HEK293 (cell line): ENCODE measurements around the gene TMPRSS6.

Source experiments
- CTCF ChIA-PET: fragments of 350-600 bp; formaldehyde crosslinking; extraction: SDS; loops from one replicate; lab custom pipeline; 2021; ENCODE audit warnings: antibody characterized with exemption; lab: Yijun Ruan, JAX
- POLR2A ChIA-PET: fragments of 300-600 bp; formaldehyde crosslinking; extraction: SDS; loops from one replicate; lab custom pipeline; 2020; ENCODE audit warnings: antibody characterized with exemption, inconsistent platforms; lab: Yijun Ruan, JAX
- H3K27ac ChIP-seq: fragments of 200-500 bp; sonication (Bioruptor generic); 2 replicates; pipeline ENCODE4 v1.5.1; 2014; ENCODE audit warnings: low read depth, low read length, control low read depth, inconsistent platforms; ENCODE audit errors: extremely low read depth
- H3K36me3 ChIP-seq, 2 experiments: fragments of 200-500 bp in 1 of 2; sonication (Bioruptor generic) in 1 of 2; 1 replicate in 1 of 2; 2 replicates in 1 of 2; pipeline ENCODE4 v1.5.1; 2014 to 2017; ENCODE audit warnings: inconsistent platforms in 2 of 2, low read length in 2 of 2; ENCODE audit not compliant: control insufficient read depth in 2 of 2, insufficient read depth in 1 of 2
- H3K4me1 ChIP-seq: fragments of 200-500 bp; sonication (Bioruptor generic); 2 replicates; pipeline ENCODE4 v1.5.1; 2014; ENCODE audit warnings: mild to moderate bottlenecking, low read length, inconsistent platforms; ENCODE audit not compliant: control insufficient read depth, insufficient read depth
- H3K4me3 ChIP-seq: 2 replicates; pipeline ENCODE4 v1.5.1; 2011; ENCODE audit warnings: low read depth, mild to moderate bottlenecking, control low read depth, low read length, moderate library complexity
- H3K9me3 ChIP-seq: fragments of 200-500 bp; sonication (Bioruptor generic); 2 replicates; pipeline ENCODE4 v1.5.1; 2014; ENCODE audit warnings: low read depth, low read length, inconsistent platforms; ENCODE audit not compliant: control insufficient read depth, insufficient read depth
- HOXC10 ChIP-seq: sonication (generic); formaldehyde crosslinking; IDR thresholded peaks from 2 replicates; pipeline ENCODE4 v1.8.1; 2023; ENCODE audit warnings: mild to moderate bottlenecking, missing genetic modification reagents
- REPIN1 ChIP-seq: fragments of 450-650 bp; formaldehyde crosslinking; IDR thresholded peaks from 2 replicates; pipeline ENCODE4 v1.5.1; 2017; ENCODE audit warnings: missing biosample characterization, missing genetic modification characterization, low read depth
- SALL2 ChIP-seq: fragments of 450-650 bp; formaldehyde crosslinking; IDR thresholded peaks from 2 replicates; pipeline ENCODE4 v1.5.0; 2017; ENCODE audit warnings: missing biosample characterization, mild to moderate bottlenecking, missing genetic modification characterization, borderline replicate concordance
- SP2 ChIP-seq: fragments of 450-650 bp; formaldehyde crosslinking; IDR thresholded peaks from 2 replicates; pipeline ENCODE4 v1.5.1; 2016; ENCODE audit warnings: missing biosample characterization, missing genetic modification characterization
- ZBTB17 ChIP-seq: fragments of 450-650 bp; formaldehyde crosslinking; IDR thresholded peaks from 2 replicates; pipeline ENCODE4 v1.5.1; 2016; ENCODE audit warnings: missing biosample characterization, missing genetic modification characterization
- ZNF114 ChIP-seq: fragments of 450-650 bp; formaldehyde crosslinking; IDR thresholded peaks from 2 replicates; pipeline ENCODE4 v1.5.0; 2017; ENCODE audit warnings: missing biosample characterization, missing genetic modification characterization
- ZNF146 ChIP-seq: fragments of 450-650 bp; formaldehyde crosslinking; IDR thresholded peaks from 2 replicates; pipeline ENCODE4 v1.5.1; 2016; ENCODE audit warnings: missing biosample characterization, missing genetic modification characterization
- ZNF302 ChIP-seq: fragments of 450-650 bp; formaldehyde crosslinking; IDR thresholded peaks from 2 replicates; pipeline ENCODE4 v1.5.1; 2016; ENCODE audit warnings: missing biosample characterization, missing genetic modification characterization, low read depth
- ZNF335 ChIP-seq: fragments of 450-650 bp; formaldehyde crosslinking; conservative IDR thresholded peaks from 2 replicates; pipeline ENCODE4 v1.5.1; 2016; ENCODE audit warnings: missing biosample characterization, missing genetic modification characterization
- ZNF354C ChIP-seq: fragments of 450-650 bp; formaldehyde crosslinking; IDR thresholded peaks from 2 replicates; pipeline ENCODE4 v1.5.1; 2016; ENCODE audit warnings: missing biosample characterization, missing genetic modification characterization, low read depth, borderline replicate concordance
- ZNF366 ChIP-seq: fragments of 450-650 bp; formaldehyde crosslinking; conservative IDR thresholded peaks from 2 replicates; pipeline ENCODE4 v1.5.1; 2016; ENCODE audit warnings: missing biosample characterization, missing genetic modification characterization
- ZNF391 ChIP-seq: fragments of 450-650 bp; formaldehyde crosslinking; IDR thresholded peaks from 2 replicates; pipeline ENCODE4 v1.5.1; 2016; ENCODE audit warnings: low read depth, missing biosample characterization, missing genetic modification characterization, borderline replicate concordance
- ZNF548 ChIP-seq: fragments of 450-650 bp; formaldehyde crosslinking; IDR thresholded peaks from 2 replicates; pipeline ENCODE4 v1.5.1; 2016; ENCODE audit warnings: missing biosample characterization, missing genetic modification characterization
- ZNF600 ChIP-seq: fragments of 450-650 bp; formaldehyde crosslinking; IDR thresholded peaks from 2 replicates; pipeline ENCODE4 v1.5.1; 2016; ENCODE audit warnings: missing biosample characterization, missing genetic modification characterization
- ZNF777 ChIP-seq: fragments of 450-650 bp; formaldehyde crosslinking; IDR thresholded peaks from 2 replicates; pipeline ENCODE4 v1.5.1; 2017; ENCODE audit warnings: missing biosample characterization, missing genetic modification characterization, borderline replicate concordance
- ZXDB ChIP-seq: fragments of 450-650 bp; formaldehyde crosslinking; IDR thresholded peaks from 2 replicates; pipeline ENCODE4 v1.5.1; 2016; ENCODE audit warnings: missing biosample characterization, missing genetic modification characterization
- TF ChIP-seq, protein P1 (sequence below): fragments of 450-650 bp; formaldehyde crosslinking; IDR thresholded peaks from 2 replicates; pipeline ENCODE4 v1.5.1; 2016; ENCODE audit warnings: missing biosample characterization, missing genetic modification characterization, borderline replicate concordance
- TF ChIP-seq, protein P2 (sequence below): fragments of 450-650 bp; formaldehyde crosslinking; IDR thresholded peaks from 2 replicates; pipeline ENCODE4 v1.5.1; 2016; ENCODE audit warnings: missing biosample characterization, missing genetic modification characterization, borderline replicate concordance
- TF ChIP-seq, protein P3 (sequence below): fragments of 450-650 bp; formaldehyde crosslinking; IDR thresholded peaks from 2 replicates; pipeline ENCODE4 v1.5.0; 2017; ENCODE audit warnings: missing biosample characterization, missing genetic modification characterization, borderline replicate concordance
- TF ChIP-seq, protein P4 (sequence below): fragments of 450-650 bp; formaldehyde crosslinking; IDR thresholded peaks from 2 replicates; pipeline ENCODE4 v1.5.1; 2016; ENCODE audit warnings: missing biosample characterization, missing genetic modification characterization

TMPRSS6 gene

DNA sequence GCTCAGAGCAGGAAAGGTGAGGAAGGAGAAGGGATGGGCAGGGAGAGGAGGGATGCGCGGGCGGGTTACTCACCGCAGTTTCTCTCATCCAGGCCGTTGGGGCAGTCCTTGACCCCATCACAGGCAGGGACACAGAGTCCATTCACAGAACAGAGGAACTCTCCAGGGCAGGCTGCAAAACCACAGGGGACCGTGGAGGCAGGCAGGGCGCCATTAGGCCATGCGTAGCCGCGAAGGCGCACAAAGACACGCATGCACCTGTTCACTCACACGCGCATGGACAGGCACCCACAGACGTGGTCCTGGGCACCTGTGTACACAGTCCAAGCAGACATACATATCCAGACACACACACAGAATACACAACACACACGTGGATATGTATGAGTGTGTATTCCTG, 35.0 kb downstream of the TMPRSS6 start:
- Histone ChIP-seq H3K4me3 (no peak overlapping the region), H3K4me1 (no peaks in the 10 kb centered on the region), H3K27ac (no peak overlapping the region), H3K36me3 (no peaks in the 10 kb centered on the region), H3K9me3 (no peaks in the 10 kb centered on the region)
- POLR2A ChIA-PET: no interaction called here
- CTCF ChIA-PET: interaction anchor here (0.6 kb wide), 1 partner anchor 125 kb away, joined by 3 read pairs; no protein-coding TSS in a partner anchor
- no peak for TF ChIP-seq ZNF302
- TF ChIP-seq ZNF600: no peak

DNA sequence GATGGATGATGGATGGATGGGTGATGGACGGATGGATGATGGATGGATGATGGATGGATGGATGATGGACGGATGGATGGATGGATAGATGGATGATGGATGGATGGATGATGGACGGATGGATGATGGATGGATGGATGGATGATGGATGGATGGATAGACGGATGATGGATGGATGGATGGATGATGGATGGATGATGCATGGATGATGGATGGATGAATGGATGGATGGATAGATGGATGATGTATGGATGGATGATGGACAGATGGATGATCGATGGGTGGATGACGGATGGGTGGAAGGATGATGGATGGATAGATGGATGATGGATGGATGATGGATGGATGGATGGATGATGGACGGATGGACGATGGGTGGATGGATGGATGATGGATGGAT, 36.8 kb downstream of the TMPRSS6 start:
- Histone ChIP-seq H3K4me3 (no peak overlapping the region), H3K36me3 (no peaks in the 10 kb centered on the region), H3K4me1 (no peaks in the 10 kb centered on the region), H3K27ac (no peak overlapping the region), H3K9me3 (no peaks in the 10 kb centered on the region)
- CTCF ChIA-PET: no interaction called here
- POLR2A ChIA-PET: no interaction called here
- TF ChIP-seq SALL2: peak; percentile 69; the same call in 1 of the 2 replicates
- TF ChIP-seq ZNF114 (tag by site-specific recombination): no peak
- TF ChIP-seq SP2 (tag by site-specific recombination): peak; percentile 31
- TF ChIP-seq ZNF548 (tag by site-specific recombination): no peak
- TF ChIP-seq, protein P1, sequence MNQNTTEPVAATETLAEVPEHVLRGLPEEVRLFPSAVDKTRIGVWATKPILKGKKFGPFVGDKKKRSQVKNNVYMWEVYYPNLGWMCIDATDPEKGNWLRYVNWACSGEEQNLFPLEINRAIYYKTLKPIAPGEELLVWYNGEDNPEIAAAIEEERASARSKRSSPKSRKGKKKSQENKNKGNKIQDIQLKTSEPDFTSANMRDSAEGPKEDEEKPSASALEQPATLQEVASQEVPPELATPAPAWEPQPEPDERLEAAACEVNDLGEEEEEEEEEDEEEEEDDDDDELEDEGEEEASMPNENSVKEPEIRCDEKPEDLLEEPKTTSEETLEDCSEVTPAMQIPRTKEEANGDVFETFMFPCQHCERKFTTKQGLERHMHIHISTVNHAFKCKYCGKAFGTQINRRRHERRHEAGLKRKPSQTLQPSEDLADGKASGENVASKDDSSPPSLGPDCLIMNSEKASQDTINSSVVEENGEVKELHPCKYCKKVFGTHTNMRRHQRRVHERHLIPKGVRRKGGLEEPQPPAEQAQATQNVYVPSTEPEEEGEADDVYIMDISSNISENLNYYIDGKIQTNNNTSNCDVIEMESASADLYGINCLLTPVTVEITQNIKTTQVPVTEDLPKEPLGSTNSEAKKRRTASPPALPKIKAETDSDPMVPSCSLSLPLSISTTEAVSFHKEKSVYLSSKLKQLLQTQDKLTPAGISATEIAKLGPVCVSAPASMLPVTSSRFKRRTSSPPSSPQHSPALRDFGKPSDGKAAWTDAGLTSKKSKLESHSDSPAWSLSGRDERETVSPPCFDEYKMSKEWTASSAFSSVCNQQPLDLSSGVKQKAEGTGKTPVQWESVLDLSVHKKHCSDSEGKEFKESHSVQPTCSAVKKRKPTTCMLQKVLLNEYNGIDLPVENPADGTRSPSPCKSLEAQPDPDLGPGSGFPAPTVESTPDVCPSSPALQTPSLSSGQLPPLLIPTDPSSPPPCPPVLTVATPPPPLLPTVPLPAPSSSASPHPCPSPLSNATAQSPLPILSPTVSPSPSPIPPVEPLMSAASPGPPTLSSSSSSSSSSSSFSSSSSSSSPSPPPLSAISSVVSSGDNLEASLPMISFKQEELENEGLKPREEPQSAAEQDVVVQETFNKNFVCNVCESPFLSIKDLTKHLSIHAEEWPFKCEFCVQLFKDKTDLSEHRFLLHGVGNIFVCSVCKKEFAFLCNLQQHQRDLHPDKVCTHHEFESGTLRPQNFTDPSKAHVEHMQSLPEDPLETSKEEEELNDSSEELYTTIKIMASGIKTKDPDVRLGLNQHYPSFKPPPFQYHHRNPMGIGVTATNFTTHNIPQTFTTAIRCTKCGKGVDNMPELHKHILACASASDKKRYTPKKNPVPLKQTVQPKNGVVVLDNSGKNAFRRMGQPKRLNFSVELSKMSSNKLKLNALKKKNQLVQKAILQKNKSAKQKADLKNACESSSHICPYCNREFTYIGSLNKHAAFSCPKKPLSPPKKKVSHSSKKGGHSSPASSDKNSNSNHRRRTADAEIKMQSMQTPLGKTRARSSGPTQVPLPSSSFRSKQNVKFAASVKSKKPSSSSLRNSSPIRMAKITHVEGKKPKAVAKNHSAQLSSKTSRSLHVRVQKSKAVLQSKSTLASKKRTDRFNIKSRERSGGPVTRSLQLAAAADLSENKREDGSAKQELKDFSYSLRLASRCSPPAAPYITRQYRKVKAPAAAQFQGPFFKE (tag by site-specific recombination): no peak
- no peak for TF ChIP-seq REPIN1
- no peak for TF ChIP-seq ZXDB (tag by site-specific recombination)
- TF ChIP-seq ZNF354C: no peak
- TF ChIP-seq, protein P2, sequence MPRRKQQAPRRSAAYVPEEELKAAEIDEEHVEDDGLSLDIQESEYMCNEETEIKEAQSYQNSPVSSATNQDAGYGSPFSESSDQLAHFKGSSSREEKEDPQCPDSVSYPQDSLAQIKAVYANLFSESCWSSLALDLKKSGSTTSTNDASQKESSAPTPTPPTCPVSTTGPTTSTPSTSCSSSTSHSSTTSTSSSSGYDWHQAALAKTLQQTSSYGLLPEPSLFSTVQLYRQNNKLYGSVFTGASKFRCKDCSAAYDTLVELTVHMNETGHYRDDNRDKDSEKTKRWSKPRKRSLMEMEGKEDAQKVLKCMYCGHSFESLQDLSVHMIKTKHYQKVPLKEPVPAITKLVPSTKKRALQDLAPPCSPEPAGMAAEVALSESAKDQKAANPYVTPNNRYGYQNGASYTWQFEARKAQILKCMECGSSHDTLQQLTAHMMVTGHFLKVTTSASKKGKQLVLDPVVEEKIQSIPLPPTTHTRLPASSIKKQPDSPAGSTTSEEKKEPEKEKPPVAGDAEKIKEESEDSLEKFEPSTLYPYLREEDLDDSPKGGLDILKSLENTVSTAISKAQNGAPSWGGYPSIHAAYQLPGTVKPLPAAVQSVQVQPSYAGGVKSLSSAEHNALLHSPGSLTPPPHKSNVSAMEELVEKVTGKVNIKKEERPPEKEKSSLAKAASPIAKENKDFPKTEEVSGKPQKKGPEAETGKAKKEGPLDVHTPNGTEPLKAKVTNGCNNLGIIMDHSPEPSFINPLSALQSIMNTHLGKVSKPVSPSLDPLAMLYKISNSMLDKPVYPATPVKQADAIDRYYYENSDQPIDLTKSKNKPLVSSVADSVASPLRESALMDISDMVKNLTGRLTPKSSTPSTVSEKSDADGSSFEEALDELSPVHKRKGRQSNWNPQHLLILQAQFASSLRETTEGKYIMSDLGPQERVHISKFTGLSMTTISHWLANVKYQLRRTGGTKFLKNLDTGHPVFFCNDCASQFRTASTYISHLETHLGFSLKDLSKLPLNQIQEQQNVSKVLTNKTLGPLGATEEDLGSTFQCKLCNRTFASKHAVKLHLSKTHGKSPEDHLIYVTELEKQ: peak; percentile 99
- TF ChIP-seq ZNF146: no peak; the same call in 1 of the 2 replicates
- TF ChIP-seq ZNF391 (tag by site-specific recombination): no peak
- no peak for TF ChIP-seq ZNF335
- no peak for TF ChIP-seq ZNF600
- TF ChIP-seq ZNF366 (tag by site-specific recombination): peak; percentile 98
- TF ChIP-seq ZNF777 (tag by site-specific recombination): no peak
- peak; percentile 100 for TF ChIP-seq ZBTB17 (tag by site-specific recombination)
- TF ChIP-seq, protein P3, sequence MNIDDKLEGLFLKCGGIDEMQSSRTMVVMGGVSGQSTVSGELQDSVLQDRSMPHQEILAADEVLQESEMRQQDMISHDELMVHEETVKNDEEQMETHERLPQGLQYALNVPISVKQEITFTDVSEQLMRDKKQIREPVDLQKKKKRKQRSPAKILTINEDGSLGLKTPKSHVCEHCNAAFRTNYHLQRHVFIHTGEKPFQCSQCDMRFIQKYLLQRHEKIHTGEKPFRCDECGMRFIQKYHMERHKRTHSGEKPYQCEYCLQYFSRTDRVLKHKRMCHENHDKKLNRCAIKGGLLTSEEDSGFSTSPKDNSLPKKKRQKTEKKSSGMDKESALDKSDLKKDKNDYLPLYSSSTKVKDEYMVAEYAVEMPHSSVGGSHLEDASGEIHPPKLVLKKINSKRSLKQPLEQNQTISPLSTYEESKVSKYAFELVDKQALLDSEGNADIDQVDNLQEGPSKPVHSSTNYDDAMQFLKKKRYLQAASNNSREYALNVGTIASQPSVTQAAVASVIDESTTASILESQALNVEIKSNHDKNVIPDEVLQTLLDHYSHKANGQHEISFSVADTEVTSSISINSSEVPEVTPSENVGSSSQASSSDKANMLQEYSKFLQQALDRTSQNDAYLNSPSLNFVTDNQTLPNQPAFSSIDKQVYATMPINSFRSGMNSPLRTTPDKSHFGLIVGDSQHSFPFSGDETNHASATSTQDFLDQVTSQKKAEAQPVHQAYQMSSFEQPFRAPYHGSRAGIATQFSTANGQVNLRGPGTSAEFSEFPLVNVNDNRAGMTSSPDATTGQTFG (tag by site-specific recombination): 0 out of 2 replicates have a peak, but pooled peaks have one; percentile 29
- no peak for TF ChIP-seq HOXC10 (CRISPR knock-in tag)
- TF ChIP-seq, protein P4, sequence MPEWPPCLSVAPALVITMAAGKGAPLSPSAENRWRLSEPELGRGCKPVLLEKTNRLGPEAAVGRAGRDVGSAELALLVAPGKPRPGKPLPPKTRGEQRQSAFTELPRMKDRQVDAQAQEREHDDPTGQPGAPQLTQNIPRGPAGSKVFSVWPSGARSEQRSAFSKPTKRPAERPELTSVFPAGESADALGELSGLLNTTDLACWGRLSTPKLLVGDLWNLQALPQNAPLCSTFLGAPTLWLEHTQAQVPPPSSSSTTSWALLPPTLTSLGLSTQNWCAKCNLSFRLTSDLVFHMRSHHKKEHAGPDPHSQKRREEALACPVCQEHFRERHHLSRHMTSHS: 0 out of 2 replicates have a peak, but pooled peaks have one; percentile 48
